Keratinocyte (primary cell): ENCODE measurements around the gene SCP2.

ENCODE experiments used
- EZH2 ChIP-seq: IDR thresholded peaks from one replicate; pipeline ENCODE4 v1.6.1; 2012; ENCODE audit warnings: inconsistent platforms, mild to moderate bottlenecking, low read length, moderate library complexity
- TF ChIP-seq, protein P1 (sequence below), 3 experiments: IDR thresholded peaks in 1 of 3; conservative IDR thresholded peaks in 1 of 3; optimal IDR thresholded peaks in 1 of 3; 2 replicates in 2 of 3; 3 replicates in 1 of 3; pipeline versions ENCODE3 to v1.5.1; 2011; ENCODE audit warnings: low read length in 3 of 3, mild to moderate bottlenecking in 3 of 3, moderate library complexity in 2 of 3, control low read depth in 1 of 3, inconsistent platforms in 1 of 3; ENCODE audit not compliant: insufficient read depth in 2 of 3; ENCODE audit errors: extremely low read depth in 1 of 3

DNA sequence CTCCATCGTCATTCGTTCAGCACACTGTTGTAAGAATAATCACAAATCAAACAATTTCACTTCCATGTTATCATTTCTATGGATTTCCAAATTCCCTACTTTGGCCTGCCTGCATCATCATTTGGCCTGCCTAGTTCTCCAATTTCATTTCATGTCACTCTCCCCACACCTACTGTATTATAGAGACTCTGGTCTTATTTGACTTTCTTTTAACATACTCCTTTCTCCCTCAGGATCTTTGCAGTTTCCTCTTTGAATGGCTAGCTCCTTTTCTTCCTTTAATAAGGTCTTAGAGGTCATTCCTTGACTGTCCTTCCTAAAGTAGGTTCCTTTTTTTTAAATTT, 98.7 kb downstream of the SCP2 start:
- TF ChIP-seq, protein P1, sequence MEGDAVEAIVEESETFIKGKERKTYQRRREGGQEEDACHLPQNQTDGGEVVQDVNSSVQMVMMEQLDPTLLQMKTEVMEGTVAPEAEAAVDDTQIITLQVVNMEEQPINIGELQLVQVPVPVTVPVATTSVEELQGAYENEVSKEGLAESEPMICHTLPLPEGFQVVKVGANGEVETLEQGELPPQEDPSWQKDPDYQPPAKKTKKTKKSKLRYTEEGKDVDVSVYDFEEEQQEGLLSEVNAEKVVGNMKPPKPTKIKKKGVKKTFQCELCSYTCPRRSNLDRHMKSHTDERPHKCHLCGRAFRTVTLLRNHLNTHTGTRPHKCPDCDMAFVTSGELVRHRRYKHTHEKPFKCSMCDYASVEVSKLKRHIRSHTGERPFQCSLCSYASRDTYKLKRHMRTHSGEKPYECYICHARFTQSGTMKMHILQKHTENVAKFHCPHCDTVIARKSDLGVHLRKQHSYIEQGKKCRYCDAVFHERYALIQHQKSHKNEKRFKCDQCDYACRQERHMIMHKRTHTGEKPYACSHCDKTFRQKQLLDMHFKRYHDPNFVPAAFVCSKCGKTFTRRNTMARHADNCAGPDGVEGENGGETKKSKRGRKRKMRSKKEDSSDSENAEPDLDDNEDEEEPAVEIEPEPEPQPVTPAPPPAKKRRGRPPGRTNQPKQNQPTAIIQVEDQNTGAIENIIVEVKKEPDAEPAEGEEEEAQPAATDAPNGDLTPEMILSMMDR (optimal IDR thresholded peaks at IDR 0.05 in 1 of 3, IDR thresholded peaks at IDR 0.05 in 1 of 3, conservative IDR thresholded peaks at IDR 0.05 in 1 of 3; ENCODE audit: extremely low read depth in 1 of 3, insufficient read depth in 2 of 3, low read length in 3 of 3) = no peak
- no peak for TF ChIP-seq EZH2
